AG09319 (cell line): Measurements from ENCODE around the gene UBE2C.

Experiments
- DNase-seq: peaks from one replicate; pipeline ENCODE4 v3.0.0-alpha.2; 2010; ENCODE audit warnings: low read depth; ENCODE audit errors: extremely low read depth
- CTCF ChIP-seq: IDR thresholded peaks from 2 replicates; pipeline ENCODE4 v1.5.1; 2011; ENCODE audit warnings: low read depth, mild to moderate bottlenecking, inconsistent platforms, low read length, moderate library complexity

The UBE2C gene

DNA sequence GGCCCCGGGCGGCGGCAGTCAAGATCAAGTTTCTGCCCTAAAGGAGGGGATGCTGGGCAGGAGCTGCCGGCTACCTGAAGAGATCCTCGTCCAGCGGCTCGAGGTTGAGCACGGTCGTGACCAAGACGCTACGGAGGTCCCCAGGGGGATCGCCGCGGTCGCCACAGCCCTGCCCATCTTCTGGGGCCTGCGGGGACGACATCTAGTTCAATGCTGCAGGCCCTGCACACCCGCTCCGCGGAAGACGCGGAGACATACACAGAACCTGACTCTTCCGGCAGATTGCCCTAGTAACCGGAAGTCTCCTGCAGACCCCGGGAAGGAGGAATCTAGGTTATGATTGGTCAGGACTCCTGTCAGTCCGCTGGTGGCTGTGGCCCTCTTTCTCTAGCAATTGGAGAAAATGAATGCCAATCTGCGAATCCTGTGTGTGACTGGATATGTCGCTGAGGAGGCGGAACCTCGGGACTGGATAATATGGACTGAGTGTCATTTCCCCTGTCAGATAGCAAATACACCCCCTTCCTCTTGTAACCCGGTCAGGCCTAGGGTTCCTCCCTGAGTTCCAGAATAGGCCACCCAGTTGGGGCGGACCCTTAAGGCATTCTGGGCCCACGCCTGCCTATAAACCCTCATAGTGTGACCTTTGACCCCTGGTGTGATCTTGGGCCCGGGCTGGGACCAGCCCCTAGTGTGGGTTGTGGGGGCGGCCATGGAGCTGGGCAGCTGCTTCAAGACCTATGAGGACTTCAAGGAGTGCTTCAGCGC lies 44.9 kb downstream of the UBE2C start, which contains the start of the genes ACOT8 and ZSWIM3:
Gene ACOT8, minus strand, starts transcription at position 279 of the 768 bp plus-strand sequence. Its CDS starts 77 bp downstream, at position 202.
Gene ZSWIM3, plus strand, starts transcription at position 501 of the 768 bp plus-strand sequence. Its CDS starts 212 bp downstream, at position 713.
- no peak for TF ChIP-seq CTCF
- DNase-seq = peak; percentile 100

GRCh38 chr20:45857882-45858216 lies 45.4 kb downstream of the UBE2C start:
- DNase-seq = no peak
- no peak for TF ChIP-seq CTCF

DNA sequence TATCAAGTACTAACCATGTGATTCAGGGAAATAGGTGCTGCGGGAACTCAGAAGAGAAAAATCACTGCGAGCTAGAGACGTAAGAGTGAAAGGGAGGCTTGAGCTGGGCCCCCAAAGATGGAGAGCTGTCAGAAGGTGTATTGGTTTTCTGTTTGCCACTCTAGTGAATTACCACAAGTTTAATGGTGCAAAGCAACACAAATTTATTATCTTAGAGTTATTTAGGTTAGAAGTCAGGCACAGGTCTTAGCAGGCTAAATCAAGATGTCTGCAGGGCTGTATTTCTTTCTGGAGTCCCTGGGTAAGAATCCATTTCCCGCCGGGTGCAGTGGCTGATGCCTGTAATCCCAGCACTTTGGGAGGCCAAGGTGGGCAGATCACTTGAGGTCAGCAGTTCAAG lies 47.5 kb downstream of the UBE2C start:
- no peak for TF ChIP-seq CTCF
- DNase-seq = no peak

DNA sequence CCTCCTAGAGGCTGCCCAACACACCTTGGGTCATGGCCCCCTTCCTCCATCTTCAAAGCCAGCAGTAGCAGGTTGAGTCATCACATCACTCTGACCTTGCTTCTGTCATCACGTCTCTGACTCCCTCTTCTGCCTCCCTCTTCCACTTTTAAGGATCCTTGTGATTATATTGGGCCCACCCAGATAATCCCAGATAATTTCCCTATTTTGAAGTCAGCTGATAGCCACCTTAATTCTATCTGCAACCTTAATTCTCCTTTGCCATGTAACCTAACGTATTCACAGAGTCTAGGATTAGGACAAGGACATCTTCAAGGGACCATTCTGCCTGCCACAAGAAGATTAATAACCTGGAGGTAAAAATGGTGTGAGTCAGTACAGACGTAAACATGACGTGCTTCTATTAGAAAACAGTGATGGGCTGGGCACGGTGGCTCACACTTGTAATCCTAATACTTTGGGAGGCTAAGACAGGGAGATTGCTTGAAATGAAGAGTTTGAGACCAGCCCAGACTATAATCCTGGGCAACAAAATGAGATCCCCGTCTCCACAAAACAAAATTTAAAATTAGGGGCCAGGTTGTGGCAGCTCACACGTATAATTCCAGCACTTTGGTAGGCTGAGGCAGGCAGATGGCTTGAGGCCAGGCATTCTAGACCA lies 48.2 kb downstream of the UBE2C start:
- DNase-seq = no peak
- no peak for TF ChIP-seq CTCF

- TF ChIP-seq CTCF = no peak
- no peak for DNase-seq
Observed at GRCh38 chr20:45861221-45862075, 49.0 kb downstream of the UBE2C start.

- TF ChIP-seq CTCF = no peak
- no peak for DNase-seq
Observed at GRCh38 chr20:45863543-45864470, 51.4 kb downstream of the UBE2C start.
